Loucy (cell line): ENCODE data around the gene OR8B8.

Source experiments
- H2AFZ ChIP-seq: fragments of 200-600 bp; sonication (generic); 2 replicates; pipeline ENCODE4 v1.6.0; 2016; ENCODE audit warnings: antibody characterized with exemption, mild to moderate bottlenecking, low read length, moderate library complexity
- H3F3A ChIP-seq: fragments of 200-600 bp; 2 replicates; pipeline ENCODE4 v1.6.0; 2016; ENCODE audit warnings: antibody characterized with exemption, low read depth, mild to moderate bottlenecking
- H3K27me3 ChIP-seq: fragments of 200-600 bp; sonication (generic); 2 replicates; pipeline ENCODE4 v1.6.1; 2014; ENCODE audit warnings: low read length, mild to moderate bottlenecking; ENCODE audit not compliant: insufficient read depth, poor library complexity, severe bottlenecking
- H3K36me3 ChIP-seq: fragments of 200-600 bp; sonication (generic); 2 replicates; pipeline ENCODE4 v1.6.1; 2016; ENCODE audit warnings: low read length; ENCODE audit not compliant: insufficient read depth
- H3K4me1 ChIP-seq: fragments of 200-600 bp; sonication (generic); 2 replicates; pipeline ENCODE4 v1.5.1; 2014; ENCODE audit warnings: low read length, mild to moderate bottlenecking; ENCODE audit not compliant: insufficient read depth, poor library complexity, severe bottlenecking
- H3K4me2 ChIP-seq: fragments of 200-600 bp; sonication (generic); 2 replicates; pipeline ENCODE4 v1.6.0; 2014; ENCODE audit warnings: antibody characterized with exemption, low read length, low read depth, mild to moderate bottlenecking; ENCODE audit not compliant: poor library complexity, severe bottlenecking
- H3K4me3 ChIP-seq: fragments of 200-600 bp; sonication (generic); 2 replicates; pipeline ENCODE4 v1.5.1; 2014; ENCODE audit warnings: low read length, mild to moderate bottlenecking, mixed read lengths; ENCODE audit not compliant: poor library complexity, severe bottlenecking
- H3K79me2 ChIP-seq: fragments of 200-600 bp; sonication (generic); 2 replicates; pipeline ENCODE4 v1.6.1; 2014; ENCODE audit warnings: low read length; ENCODE audit not compliant: insufficient read depth
- H3K9ac ChIP-seq: fragments of 200-600 bp; sonication (generic); 2 replicates; pipeline ENCODE4 v1.6.0; 2014; ENCODE audit warnings: mild to moderate bottlenecking, low read depth, low read length, moderate library complexity; ENCODE audit not compliant: poor library complexity, severe bottlenecking
- H3K9me2 ChIP-seq: fragments of 200-600 bp; sonication (generic); replicated peaks from 2 replicates; pipeline ENCODE4 v1.6.1; 2016; ENCODE audit warnings: low read depth, low read length, mixed read lengths
- H3K9me3 ChIP-seq: fragments of 200-600 bp; sonication (generic); 2 replicates; pipeline ENCODE4 v1.6.1; 2014; ENCODE audit warnings: mild to moderate bottlenecking, antibody characterized with exemption, low read length, low read depth; ENCODE audit not compliant: insufficient read depth
- H4K20me1 ChIP-seq: fragments of 200-600 bp; sonication (generic); 2 replicates; pipeline ENCODE4 v1.6.0; 2014; ENCODE audit warnings: antibody characterized with exemption, low read length, mild to moderate bottlenecking; ENCODE audit not compliant: insufficient read depth, poor library complexity, severe bottlenecking
- CTCF ChIP-seq: fragments of 200-600 bp; sonication (generic); conservative IDR thresholded peaks from 2 replicates; pipeline ENCODE4 v1.5.1; 2014; ENCODE audit warnings: mild to moderate bottlenecking, antibody characterized with exemption, low read length
- EZH2phosphoT487 ChIP-seq: fragments of 200-600 bp; IDR thresholded peaks from 2 replicates; pipeline ENCODE4 v1.6.1; 2018; ENCODE audit warnings: antibody characterized with exemption, mild to moderate bottlenecking, moderate library complexity, borderline replicate concordance

The OR8B8 gene

GRCh38 chr11:124440608-124441007 is 4.9 kb downstream of the OR8B8 start:
- no peaks in the 10 kb centered on the region for H3K36me3 ChIP-seq
- no peaks in the 10 kb centered on the region for H3K27me3 ChIP-seq
- no peak overlapping the region for H3K4me3 ChIP-seq
- H3K4me1 ChIP-seq: no peaks in the 10 kb centered on the region
- H3K9me2 ChIP-seq: no peaks in the 10 kb centered on the region
- no peaks in the 10 kb centered on the region for H3K79me2 ChIP-seq
- no peak overlapping the region for H3K4me2 ChIP-seq
- no peaks in the 10 kb centered on the region for H3K9me3 ChIP-seq
- H3K9ac ChIP-seq: no peak overlapping the region
- TF ChIP-seq CTCF (no peak), EZH2phosphoT487 (no peak)
- no peaks in the 10 kb centered on the region for H4K20me1 ChIP-seq
- no peaks in the 10 kb centered on the region for H3F3A ChIP-seq
- no peak overlapping the region for H2AFZ ChIP-seq

- no peaks in the 10 kb centered on the region for H3K4me1 ChIP-seq
- no peaks in the 10 kb centered on the region for H3K9me2 ChIP-seq
- no peak overlapping the region for H3K9ac ChIP-seq
- H3K79me2 ChIP-seq: no peaks in the 10 kb centered on the region
- H3K36me3 ChIP-seq: no peaks in the 10 kb centered on the region
- H2AFZ ChIP-seq: no peak overlapping the region
- TF ChIP-seq EZH2phosphoT487 (no peak), CTCF (no peak)
- H3F3A ChIP-seq: no peaks in the 10 kb centered on the region
- no peaks in the 10 kb centered on the region for H4K20me1 ChIP-seq
- no peak overlapping the region for H3K4me2 ChIP-seq
- H3K27me3 ChIP-seq: no peaks in the 10 kb centered on the region
- no peak overlapping the region for H3K4me3 ChIP-seq
- no peaks in the 10 kb centered on the region for H3K9me3 ChIP-seq
Measured at GRCh38 chr11:124434699-124435098, 10.8 kb downstream of the OR8B8 start.

- no peaks in the 10 kb centered on the region for H3K27me3 ChIP-seq
- no peaks in the 10 kb centered on the region for H3K4me1 ChIP-seq
- no peaks in the 10 kb centered on the region for H3K9me3 ChIP-seq
- TF ChIP-seq CTCF (no peak), EZH2phosphoT487 (no peak)
- H3K9ac ChIP-seq: no peak overlapping the region
- no peak overlapping the region for H3K4me3 ChIP-seq
- no peak overlapping the region for H3K4me2 ChIP-seq
- H3K79me2 ChIP-seq: no peaks in the 10 kb centered on the region
- H3K36me3 ChIP-seq: no peaks in the 10 kb centered on the region
- no peak overlapping the region for H2AFZ ChIP-seq
- no peaks in the 10 kb centered on the region for H3F3A ChIP-seq
- H3K9me2 ChIP-seq: no peaks in the 10 kb centered on the region
- H4K20me1 ChIP-seq: no peaks in the 10 kb centered on the region
Measured at GRCh38 chr11:124429599-124429998, 15.9 kb downstream of the OR8B8 start.
